Measurements from ENCODE around the gene DOCK10. TPM values are rescaled to one million over a fixed set of nuclear protein-coding genes. Genes with fewer than 3 reads are reported as not detected.

DOCK10 gene
- total and polyA plus RNA-seq, 2 donors = 3.8 to 41.2 TPM

GRCh38 chr2:224851811-224852210, 190.5 kb downstream of the DOCK10 start:
- 56% methylated on average over 12 of the region's 12 CpGs for WGBS
- H3K36me3 ChIP-seq (ENCODE audit: insufficient read depth) = no peaks in the 10 kb centered on the region
- H3K4me3 ChIP-seq (ENCODE audit: low read depth, low read length) = no peak overlapping the region
- DNase-seq (ENCODE audit: extremely low spot score) = no peak
- H3K4me1 ChIP-seq (ENCODE audit: insufficient read depth) = no peaks in the 10 kb centered on the region
- H3K27ac ChIP-seq (ENCODE audit: low read depth) = no peak overlapping the region

GRCh38 chr2:224850081-224850480, 192.2 kb downstream of the DOCK10 start:
- H3K36me3 ChIP-seq (ENCODE audit: insufficient read depth) = no peaks in the 10 kb centered on the region
- 92% methylated on average over 1 of the region's 1 CpG for WGBS
- H3K27ac ChIP-seq (ENCODE audit: low read depth) = no peak overlapping the region
- H3K4me3 ChIP-seq (ENCODE audit: low read depth, low read length) = no peak overlapping the region
- no peaks in the 10 kb centered on the region for H3K4me1 ChIP-seq (ENCODE audit: insufficient read depth)
- no peak for DNase-seq (ENCODE audit: extremely low spot score)

DNA sequence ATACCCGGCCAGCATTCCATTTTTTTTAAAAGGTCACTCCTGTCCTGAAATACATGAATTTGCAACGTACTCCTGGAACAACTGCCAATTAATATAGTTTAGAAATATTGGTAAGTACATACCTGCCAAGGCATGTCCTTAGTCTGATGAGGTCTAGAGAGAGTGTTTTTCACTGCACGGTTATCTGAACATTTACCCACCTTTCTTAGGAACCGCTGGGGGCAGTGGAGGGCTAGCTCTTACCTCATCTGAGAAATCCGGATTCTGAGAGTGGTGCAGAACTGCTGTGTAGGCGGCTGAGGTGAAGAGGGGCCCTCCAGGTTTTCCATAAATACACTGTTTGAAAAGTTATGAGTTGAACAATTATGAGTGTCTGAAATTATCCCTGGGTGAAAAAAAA, 193.0 kb downstream of the DOCK10 start:
- Histone ChIP-seq H3K4me3 (ENCODE audit: low read depth, low read length) (no peak overlapping the region), H3K4me1 (ENCODE audit: insufficient read depth) (no peaks in the 10 kb centered on the region), H3K36me3 (ENCODE audit: insufficient read depth) (no peaks in the 10 kb centered on the region), H3K27ac (ENCODE audit: low read depth) (no peak overlapping the region)
- 78% methylated on average over 6 of the region's 6 CpGs for WGBS
- DNase-seq (ENCODE audit: extremely low spot score) = no peak

- WGBS = 66% methylated on average over 7 of the region's 7 CpGs
- no peaks in the 10 kb centered on the region for H3K4me1 ChIP-seq (ENCODE audit: insufficient read depth)
- DNase-seq (ENCODE audit: extremely low spot score) = no peak
- no peak overlapping the region for H3K27ac ChIP-seq (ENCODE audit: low read depth)
- no peaks in the 10 kb centered on the region for H3K36me3 ChIP-seq (ENCODE audit: insufficient read depth)
- H3K4me3 ChIP-seq (ENCODE audit: low read depth, low read length) = no peak overlapping the region
Measured at GRCh38 chr2:224847961-224848850, 194.1 kb downstream of the DOCK10 start.

- WGBS = 86% methylated on average over 2 of the region's 2 CpGs
- Histone ChIP-seq H3K27ac (ENCODE audit: low read depth) (no peak overlapping the region), H3K4me3 (ENCODE audit: low read depth, low read length) (no peak overlapping the region), H3K4me1 (ENCODE audit: insufficient read depth) (no peaks in the 10 kb centered on the region), H3K36me3 (ENCODE audit: insufficient read depth) (no peaks in the 10 kb centered on the region)
- DNase-seq (ENCODE audit: extremely low spot score) = no peak
Measured at GRCh38 chr2:224847381-224847780, 194.9 kb downstream of the DOCK10 start.

- no peak for DNase-seq (ENCODE audit: extremely low spot score)
- 86% methylated on average over 5 of the region's 5 CpGs for WGBS
- Histone ChIP-seq H3K4me3 (ENCODE audit: low read depth, low read length) (no peak overlapping the region), H3K27ac (ENCODE audit: low read depth) (no peak overlapping the region), H3K36me3 (ENCODE audit: insufficient read depth) (no peaks in the 10 kb centered on the region), H3K4me1 (ENCODE audit: insufficient read depth) (no peaks in the 10 kb centered on the region)
Measured at GRCh38 chr2:224846686-224847085, 195.6 kb downstream of the DOCK10 start.

GRCh38 chr2:224846161-224846560, 196.1 kb downstream of the DOCK10 start:
- no peaks in the 10 kb centered on the region for H3K36me3 ChIP-seq (ENCODE audit: insufficient read depth)
- no peaks in the 10 kb centered on the region for H3K4me1 ChIP-seq (ENCODE audit: insufficient read depth)
- no peak overlapping the region for H3K27ac ChIP-seq (ENCODE audit: low read depth)
- 81% methylated on average over 4 of the region's 4 CpGs for WGBS
- no peak overlapping the region for H3K4me3 ChIP-seq (ENCODE audit: low read depth, low read length)
- DNase-seq (ENCODE audit: extremely low spot score) = no peak

- WGBS = 78% methylated on average over 2 of the region's 2 CpGs
Measured at GRCh38 chr2:224843141-224843540, 199.1 kb downstream of the DOCK10 start.

GRCh38 chr2:224841910-224842309, 200.4 kb downstream of the DOCK10 start:
- Histone ChIP-seq H3K27ac (ENCODE audit: low read depth) (no peak overlapping the region), H3K36me3 (ENCODE audit: insufficient read depth) (no peaks in the 10 kb centered on the region), H3K4me3 (ENCODE audit: low read depth, low read length) (no peak overlapping the region), H3K4me1 (ENCODE audit: insufficient read depth) (no peaks in the 10 kb centered on the region)
- no peak for DNase-seq (ENCODE audit: extremely low spot score)
- 94% methylated on average over 4 of the region's 4 CpGs for WGBS

More at GRCh38 chr2:224843141-224843540, 199.1 kb downstream of the DOCK10 start:
- no peaks in the 10 kb centered on the region for H3K4me1 ChIP-seq (ENCODE audit: insufficient read depth)
- no peaks in the 10 kb centered on the region for H3K36me3 ChIP-seq (ENCODE audit: insufficient read depth)
- no peak overlapping the region for H3K4me3 ChIP-seq (ENCODE audit: low read depth, low read length)
- no peak overlapping the region for H3K27ac ChIP-seq (ENCODE audit: low read depth)
- no peak for DNase-seq (ENCODE audit: extremely low spot score)

DNA sequence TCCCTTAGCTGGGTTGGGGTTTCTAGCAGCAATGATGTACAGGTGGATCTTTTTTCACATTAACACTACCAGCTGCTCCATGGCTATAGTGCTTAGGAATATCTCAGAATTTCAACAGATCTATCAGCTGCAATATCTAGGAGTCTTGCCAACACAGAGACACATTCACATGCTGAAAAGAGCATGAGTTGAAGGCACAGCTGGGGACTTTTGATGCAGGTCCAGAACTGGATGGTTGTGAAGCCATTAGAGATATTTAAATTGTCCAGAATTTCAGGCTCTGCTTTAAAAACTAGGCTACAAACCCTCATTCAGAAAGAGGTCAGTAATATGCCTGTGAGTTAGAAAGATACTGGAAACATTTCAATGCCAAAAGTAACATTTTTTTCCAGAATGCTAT, 203.9 kb downstream of the DOCK10 start:
- DNase-seq (ENCODE audit: extremely low spot score) = no peak
- Histone ChIP-seq H3K27ac (ENCODE audit: low read depth) (no peak overlapping the region), H3K36me3 (ENCODE audit: insufficient read depth) (peaks cover 2% of the 10 kb centered on the region), H3K4me1 (ENCODE audit: insufficient read depth) (no peaks in the 10 kb centered on the region), H3K4me3 (ENCODE audit: low read depth, low read length) (no peak overlapping the region)

- Histone ChIP-seq H3K27ac (ENCODE audit: low read depth) (no peak overlapping the region), H3K4me1 (ENCODE audit: insufficient read depth) (no peaks in the 10 kb centered on the region), H3K4me3 (ENCODE audit: low read depth, low read length) (no peak overlapping the region), H3K36me3 (ENCODE audit: insufficient read depth) (peaks cover 2% of the 10 kb centered on the region)
- WGBS = 71% methylated on average over 3 of the region's 3 CpGs
- no peak for DNase-seq (ENCODE audit: extremely low spot score)
Measured at GRCh38 chr2:224837558-224837957, 204.7 kb downstream of the DOCK10 start.

DNA sequence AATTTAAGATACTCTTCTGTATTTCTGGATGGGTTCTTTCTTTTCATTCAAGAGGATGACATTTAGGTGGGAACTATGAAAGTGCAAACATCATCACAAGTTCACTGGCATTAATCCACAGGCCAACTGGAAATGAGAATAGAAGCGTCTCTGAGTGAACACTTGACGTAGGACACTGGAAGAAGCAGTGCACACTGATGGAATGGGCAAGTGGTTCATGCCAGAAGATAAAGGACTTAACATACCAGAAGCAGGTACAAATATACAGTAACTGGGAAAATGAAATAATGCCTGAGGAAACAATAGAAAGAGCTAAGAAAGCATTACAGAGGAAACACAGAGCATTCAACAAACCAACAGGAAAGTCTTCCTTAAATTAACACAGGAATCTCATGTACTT, 205.2 kb downstream of the DOCK10 start:
- WGBS = 90% methylated on average over 2 of the region's 2 CpGs
- no peaks in the 10 kb centered on the region for H3K4me1 ChIP-seq (ENCODE audit: insufficient read depth)
- no peak overlapping the region for H3K27ac ChIP-seq (ENCODE audit: low read depth)
- DNase-seq (ENCODE audit: extremely low spot score) = no peak
- no peak overlapping the region for H3K4me3 ChIP-seq (ENCODE audit: low read depth, low read length)
- peaks cover 2% of the 10 kb centered on the region for H3K36me3 ChIP-seq (ENCODE audit: insufficient read depth)

- H3K4me3 ChIP-seq (ENCODE audit: low read depth, low read length) = no peak overlapping the region
- DNase-seq (ENCODE audit: extremely low spot score) = no peak
- H3K36me3 ChIP-seq (ENCODE audit: insufficient read depth) = peaks cover 2% of the 10 kb centered on the region
- no peaks in the 10 kb centered on the region for H3K4me1 ChIP-seq (ENCODE audit: insufficient read depth)
- H3K27ac ChIP-seq (ENCODE audit: low read depth) = no peak overlapping the region
Measured at GRCh38 chr2:224836263-224836662, 206.0 kb downstream of the DOCK10 start.

DNA sequence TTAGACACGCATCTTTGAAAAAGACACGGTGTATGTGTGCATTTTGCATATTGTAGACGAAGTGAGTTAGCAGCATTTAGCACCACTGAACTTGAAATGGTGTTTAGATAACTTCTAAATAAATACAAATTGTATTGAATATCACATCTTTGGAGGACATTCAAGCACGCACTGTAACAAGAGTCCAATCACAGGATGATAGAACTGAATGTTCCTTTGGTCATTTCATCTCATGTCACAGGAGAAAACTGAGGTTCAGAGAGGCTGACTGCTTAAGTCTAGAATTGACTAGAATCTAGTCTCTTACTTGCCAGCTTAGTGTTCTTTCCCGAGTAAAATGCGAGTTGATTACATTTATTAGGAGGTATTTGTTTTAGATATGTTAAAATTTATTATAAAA, 206.9 kb downstream of the DOCK10 start:
- no peak for DNase-seq (ENCODE audit: extremely low spot score)
- no peaks in the 10 kb centered on the region for H3K4me1 ChIP-seq (ENCODE audit: insufficient read depth)
- H3K4me3 ChIP-seq (ENCODE audit: low read depth, low read length) = no peak overlapping the region
- peaks cover 2% of the 10 kb centered on the region for H3K36me3 ChIP-seq (ENCODE audit: insufficient read depth)
- 85% methylated on average over 6 of the region's 6 CpGs for WGBS
- no peak overlapping the region for H3K27ac ChIP-seq (ENCODE audit: low read depth)
